Measurements from ENCODE around the gene CEP164.

Gene CEP164

GRCh38 chr11:117327567-117328374 is at the start of gene CEP164:
CEP164 (plus strand) TSS chr11:117327854; CDS start chr11:117338587, 10,733 bp downstream.
- DNase-seq: peak; percentile 90

DNA sequence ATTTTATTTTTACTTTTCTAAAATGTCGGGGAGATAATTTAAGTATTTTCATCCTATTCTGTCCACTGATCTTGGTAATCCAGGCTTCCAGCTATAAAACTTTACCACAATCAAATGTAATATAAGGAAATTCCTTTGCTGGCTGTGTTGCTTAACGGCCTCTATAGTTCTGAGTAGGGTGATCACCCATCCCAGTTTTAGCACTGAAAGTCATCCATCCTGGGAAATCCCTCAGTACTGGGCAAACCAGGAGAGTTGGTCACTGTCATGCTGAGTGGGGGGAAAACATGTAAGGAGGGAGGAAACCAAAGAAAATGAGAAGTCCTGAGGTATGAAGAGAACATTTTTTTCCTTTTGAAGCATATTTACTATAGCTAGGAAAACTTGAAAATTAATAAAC is 49.3 kb upstream of the CEP164 start:
- DNase-seq: no peak

DNA sequence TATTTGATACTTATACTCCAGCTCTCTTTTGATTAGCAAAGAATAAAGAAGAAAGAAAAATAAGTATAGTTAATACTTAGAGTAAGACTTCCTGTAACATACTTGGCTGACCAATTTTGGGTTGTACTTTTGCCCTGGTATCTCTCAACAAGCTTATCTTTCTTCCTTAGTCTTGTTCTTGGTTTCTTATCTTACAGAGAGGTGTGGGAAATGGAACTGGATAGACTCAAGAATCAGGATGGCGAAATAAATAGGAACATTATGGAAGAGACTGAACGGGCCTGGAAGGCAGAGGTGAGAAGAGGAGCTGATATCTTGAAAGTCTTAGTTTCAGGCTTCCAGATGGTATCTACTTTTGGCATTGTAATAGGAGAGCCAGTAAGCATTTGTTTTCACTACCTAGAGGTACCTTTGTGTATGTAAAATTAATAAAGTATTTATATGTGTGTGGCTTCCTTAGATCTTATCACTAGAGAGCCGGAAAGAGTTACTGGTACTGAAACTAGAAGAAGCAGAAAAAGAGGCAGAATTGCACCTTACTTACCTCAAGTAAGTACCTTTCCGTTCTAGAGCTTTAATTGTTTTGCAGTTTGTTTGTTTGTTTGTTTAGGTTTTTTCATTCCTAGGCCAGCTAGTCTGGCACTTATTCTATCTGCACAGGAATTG is 47.8 kb upstream of the CEP164 start:
- DNase-seq: no peak

DNA sequence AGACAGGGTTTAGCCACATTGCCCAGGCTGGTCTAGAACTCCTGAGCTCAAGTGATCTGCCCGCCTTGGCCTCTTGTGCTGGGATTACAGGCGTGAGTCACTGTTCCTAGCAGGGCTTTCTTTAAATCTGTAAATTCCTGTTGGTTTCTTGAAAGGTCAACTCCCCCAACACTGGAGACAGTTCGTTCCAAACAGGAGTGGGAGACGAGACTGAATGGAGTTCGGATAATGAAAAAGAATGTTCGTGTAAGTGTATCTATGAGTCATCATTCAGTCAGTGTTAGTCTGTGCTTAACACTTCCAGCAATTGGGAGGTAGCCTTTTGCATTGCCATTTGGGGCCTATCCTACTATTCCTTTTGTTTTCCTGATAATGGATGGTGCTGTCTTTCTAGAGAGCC is 46.5 kb upstream of the CEP164 start:
- peak; percentile 98 for DNase-seq

GRCh38 chr11:117281869-117282268 is 45.8 kb upstream of the CEP164 start:
- no peak for DNase-seq

DNA sequence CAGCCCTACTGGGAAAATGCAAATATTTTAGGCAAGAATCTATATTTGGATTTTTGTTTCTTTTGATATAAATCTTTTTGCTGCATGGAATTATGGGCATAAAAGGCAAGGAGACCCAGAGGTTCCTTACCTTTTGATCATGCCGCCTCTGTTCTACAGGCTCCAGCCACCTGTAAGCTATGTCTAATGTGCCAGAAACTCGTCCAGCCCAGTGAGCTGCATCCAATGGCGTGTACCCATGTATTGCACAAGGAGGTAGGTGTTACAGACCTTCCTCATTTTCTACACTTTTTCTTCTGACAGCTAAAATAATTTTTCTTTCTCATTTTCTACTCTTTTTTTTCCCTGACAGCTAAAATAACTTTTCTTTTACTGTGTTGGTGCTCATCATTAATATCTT is 44.7 kb upstream of the CEP164 start:
- no peak for DNase-seq

- no peak for DNase-seq
These were observed 43.6 kb upstream of the CEP164 start for GRCh38 chr11:117284053-117284452.

- DNase-seq: no peak
These were observed 41.1 kb upstream of the CEP164 start for GRCh38 chr11:117286588-117286987.

DNA sequence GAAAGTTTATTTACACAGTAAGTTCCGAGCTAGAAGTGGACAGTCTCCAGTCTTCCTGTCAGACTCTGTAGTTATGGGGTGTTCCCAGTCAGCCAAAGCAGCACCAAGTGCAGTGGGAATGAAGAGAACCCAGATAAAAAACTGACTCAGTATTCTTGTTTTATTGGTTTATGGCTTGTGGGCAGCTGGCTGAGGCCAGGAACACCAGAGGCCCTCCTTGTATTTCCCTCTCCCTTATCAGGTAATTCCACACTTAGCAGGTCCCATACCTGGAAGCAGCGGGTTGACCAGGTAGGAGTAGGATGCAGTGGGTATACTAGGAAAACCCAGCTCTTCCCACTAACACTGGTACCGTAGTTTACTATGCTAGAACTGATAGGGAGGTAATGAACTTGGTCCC is 40.0 kb upstream of the CEP164 start:
- no peak for DNase-seq

DNA sequence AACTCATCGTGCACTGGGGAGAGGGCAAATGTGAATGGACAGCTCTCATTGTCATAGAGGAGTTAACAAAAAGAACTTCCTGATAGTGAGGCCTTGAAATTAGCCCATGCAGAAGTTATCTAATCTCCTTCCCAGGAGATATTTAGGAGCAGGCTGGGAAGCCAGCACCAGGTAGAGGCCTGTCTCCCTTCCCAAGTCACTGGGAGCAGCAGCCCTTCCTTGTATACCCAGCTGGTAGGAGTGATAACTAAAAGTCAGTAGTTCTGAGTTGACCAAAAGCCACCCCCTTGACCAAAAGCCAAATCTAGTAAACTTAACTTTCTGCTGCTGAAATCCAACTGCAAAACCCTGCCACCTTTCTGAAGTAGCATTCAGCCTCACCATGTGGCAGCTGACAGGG is 37.9 kb upstream of the CEP164 start:
- no peak for DNase-seq

GRCh38 chr11:117290809-117291396 is 36.8 kb upstream of the CEP164 start, which contains the start of gene BACE1-AS:
BACE1-AS (plus strand) TSS chr11:117291346.
- DNase-seq: no peak

DNA sequence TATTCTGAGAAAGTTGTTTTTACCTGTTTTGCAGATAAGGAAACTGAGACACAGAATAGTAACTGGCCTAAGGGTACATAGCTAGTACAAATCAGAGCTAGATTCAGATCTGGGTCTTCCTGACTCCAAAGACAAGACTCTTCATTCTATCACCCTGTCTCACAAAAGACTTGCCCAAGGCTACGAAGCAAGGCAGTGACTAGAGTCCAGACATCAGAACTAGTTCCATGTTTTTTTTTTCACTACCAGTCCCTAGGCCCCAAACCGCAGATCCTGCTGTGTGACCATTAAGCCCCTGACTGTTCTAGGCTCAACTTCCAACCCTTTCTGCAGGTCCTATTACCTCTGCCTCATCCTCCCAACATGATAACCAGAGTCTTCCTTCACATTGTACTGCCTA is 35.0 kb upstream of the CEP164 start:
- no peak for DNase-seq

GRCh38 chr11:117295438-117296137 is 32.1 kb upstream of the CEP164 start:
- DNase-seq: no peak

- no peak for DNase-seq
These were observed 30.8 kb upstream of the CEP164 start for GRCh38 chr11:117296881-117297280.

GRCh38 chr11:117298195-117298594 is 29.5 kb upstream of the CEP164 start:
- no peak for DNase-seq

DNA sequence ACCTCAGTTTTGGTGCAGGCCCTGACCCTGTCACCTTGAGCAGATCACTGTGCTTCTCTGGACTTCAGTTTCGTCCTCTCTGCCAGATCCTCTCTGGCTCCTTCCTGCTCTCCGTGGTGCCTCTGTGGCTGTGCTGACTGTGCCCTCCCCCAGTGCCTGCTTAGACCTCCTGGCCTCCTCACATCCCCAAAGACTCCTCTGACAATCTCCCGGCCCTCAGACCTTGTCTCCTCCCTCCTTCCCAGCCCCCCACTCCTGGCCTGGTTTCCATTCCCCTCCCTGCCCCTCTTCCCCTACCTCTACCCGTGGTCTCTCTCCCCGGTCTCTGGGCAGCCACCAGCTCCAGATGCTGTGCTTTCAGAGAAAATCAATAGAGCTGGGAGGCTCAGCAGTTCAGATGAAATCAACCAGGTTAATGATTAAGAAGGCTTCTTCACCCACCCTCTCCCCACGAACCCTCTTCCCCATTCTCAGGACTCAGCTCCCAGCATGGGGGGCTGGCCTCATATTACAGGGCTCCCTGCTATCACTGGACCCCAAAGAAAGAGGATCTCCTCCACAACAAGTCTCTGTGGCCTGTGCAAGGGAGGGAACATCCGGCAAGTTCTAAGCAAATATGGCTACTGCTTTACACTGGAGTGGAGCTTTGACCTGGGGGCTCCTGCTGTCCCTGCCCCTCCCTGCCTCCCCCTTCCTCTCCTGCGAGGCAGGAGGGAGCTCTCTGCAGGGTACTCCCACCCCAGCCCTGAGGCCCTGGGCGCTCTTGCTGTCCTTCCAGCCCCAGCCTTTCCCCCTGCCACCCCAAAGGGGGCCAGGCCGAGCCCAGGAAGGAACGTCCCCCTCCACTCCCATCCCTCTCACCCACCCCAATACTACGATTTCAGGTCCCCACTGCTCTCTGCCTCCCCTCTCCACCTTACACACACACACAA is 28.0 kb upstream of the CEP164 start:
- no peak for DNase-seq

- no peak for DNase-seq
These were observed 27.4 kb upstream of the CEP164 start for GRCh38 chr11:117300283-117300663.

DNA sequence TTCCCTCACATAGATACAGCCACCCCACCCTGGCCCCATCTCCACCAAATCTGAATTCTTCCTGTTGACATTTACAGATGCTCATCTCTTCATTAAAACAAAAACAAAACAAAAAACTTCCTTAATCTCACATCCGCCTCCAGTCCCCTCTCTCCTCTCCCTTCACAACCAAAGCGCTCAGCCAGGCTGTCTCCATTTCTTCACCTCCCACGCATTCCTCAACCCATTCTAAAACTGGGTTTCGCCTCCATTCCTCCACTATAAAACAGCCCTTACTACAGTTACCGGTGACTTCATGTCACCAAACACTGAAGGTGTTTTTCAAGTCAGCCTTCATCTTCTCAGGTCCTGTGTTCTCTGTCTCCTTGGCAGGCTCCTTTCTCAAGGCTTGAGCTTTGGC is 26.9 kb upstream of the CEP164 start:
- no peak for DNase-seq

GRCh38 chr11:117302228-117302627 is 25.4 kb upstream of the CEP164 start:
- DNase-seq: no peak

GRCh38 chr11:117303101-117303500 is 24.6 kb upstream of the CEP164 start:
- DNase-seq: no peak

DNA sequence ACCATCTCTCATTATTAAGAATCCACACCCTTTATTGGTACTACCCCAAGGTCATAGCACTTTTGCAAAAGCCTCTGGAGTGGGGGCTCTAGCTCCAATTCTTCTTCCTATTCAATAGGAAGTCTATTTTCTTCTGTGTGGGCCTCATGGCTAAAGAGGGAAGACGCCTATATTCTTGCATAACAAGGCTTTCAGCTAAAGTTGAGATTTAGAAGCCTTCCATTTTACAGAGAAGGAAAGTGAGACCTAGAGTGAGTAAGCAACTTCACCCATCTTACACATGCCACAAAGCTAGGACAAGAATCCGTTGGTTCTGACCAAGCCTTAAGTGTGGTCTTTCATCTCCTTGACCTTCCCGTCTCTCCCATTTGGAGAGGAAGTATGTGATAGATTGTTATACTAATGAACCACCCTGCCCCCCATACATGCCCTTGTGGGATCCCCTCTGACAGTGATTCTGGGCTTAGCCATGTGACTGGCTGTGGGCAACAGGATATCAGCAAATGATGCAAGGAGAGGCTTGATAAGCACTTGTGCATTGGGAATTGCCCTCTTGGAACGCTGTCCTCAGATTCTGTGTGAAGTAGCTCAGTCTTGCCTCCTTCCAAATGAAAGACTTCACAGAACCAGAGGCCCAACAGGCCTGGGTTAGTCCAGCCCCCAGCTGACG is 23.9 kb upstream of the CEP164 start:
- no peak for DNase-seq

- no peak for DNase-seq
These were observed 22.5 kb upstream of the CEP164 start for GRCh38 chr11:117305145-117305544.
